ENCODE data around the gene PPEF2.
"Not testable (repeated sequence)": the region's sequence is repeated elsewhere in the genome, so short reads cannot be mapped to it uniquely, and the experiment has no call there.

Gene PPEF2, protein sequence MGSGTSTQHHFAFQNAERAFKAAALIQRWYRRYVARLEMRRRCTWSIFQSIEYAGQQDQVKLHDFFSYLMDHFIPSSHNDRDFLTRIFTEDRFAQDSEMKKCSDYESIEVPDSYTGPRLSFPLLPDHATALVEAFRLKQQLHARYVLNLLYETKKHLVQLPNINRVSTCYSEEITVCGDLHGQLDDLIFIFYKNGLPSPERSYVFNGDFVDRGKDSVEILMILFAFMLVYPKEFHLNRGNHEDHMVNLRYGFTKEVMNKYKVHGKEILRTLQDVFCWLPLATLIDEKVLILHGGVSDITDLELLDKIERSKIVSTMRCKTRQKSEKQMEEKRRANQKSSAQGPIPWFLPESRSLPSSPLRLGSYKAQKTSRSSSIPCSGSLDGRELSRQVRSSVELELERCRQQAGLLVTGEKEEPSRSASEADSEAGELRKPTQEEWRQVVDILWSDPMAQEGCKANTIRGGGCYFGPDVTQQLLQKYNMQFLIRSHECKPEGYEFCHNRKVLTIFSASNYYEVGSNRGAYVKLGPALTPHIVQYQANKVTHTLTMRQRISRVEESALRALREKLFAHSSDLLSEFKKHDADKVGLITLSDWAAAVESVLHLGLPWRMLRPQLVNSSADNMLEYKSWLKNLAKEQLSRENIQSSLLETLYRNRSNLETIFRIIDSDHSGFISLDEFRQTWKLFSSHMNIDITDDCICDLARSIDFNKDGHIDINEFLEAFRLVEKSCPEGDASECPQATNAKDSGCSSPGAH

DNA sequence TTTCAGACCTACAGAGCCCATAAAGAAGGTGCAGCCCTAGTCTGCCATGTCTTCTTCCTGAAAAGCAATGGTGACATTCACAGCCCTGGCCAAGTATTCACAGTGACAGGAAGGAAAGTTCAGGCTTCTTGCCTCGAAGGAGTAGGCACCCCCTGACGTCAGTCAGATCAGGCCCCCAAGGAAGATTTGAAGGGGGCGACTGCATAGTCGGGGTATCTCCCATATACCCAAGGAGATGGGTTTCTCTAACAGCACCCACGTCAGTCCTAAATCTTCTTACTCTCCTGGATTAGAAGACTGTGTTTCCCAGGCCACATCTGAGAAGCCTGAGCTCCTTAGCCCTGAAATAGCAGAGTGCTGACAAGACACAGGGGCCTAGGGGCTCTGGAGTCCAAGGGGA, at the start of gene PPEF2:
Gene PPEF2, minus strand, starts transcription at position 101 of the 400 bp plus-strand sequence. CDS start 6,127 bp downstream, outside the sequence.
- no peak for DNase-seq

DNA sequence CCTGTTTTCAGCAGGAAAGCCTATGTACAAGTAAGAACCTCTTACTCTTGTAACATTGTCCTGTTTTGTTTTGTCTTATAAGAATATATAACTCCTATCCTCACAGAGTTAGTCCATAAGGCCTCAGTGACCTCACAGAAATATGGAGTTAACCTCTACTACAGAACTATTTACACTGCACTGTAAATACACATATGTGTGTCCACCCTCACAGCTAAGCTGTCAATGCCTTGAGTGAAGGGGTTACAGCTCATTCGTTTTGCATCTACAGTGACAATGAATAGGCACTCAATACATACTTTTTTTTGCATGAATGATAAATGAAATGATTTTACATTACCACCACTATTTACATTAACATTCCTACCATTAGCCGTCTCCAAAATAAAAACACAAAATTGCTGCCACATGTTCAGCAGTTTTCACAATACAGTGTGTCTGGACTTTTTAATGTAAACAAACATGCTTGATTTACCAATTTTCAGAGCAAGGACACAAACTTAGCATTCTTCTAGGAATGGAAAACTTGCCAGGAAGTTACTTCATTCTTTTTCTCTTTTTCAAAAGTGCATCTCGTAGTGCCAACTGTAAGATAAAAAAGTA, 48.1 kb upstream of the PPEF2 start:
- DNase-seq: no peak

DNA sequence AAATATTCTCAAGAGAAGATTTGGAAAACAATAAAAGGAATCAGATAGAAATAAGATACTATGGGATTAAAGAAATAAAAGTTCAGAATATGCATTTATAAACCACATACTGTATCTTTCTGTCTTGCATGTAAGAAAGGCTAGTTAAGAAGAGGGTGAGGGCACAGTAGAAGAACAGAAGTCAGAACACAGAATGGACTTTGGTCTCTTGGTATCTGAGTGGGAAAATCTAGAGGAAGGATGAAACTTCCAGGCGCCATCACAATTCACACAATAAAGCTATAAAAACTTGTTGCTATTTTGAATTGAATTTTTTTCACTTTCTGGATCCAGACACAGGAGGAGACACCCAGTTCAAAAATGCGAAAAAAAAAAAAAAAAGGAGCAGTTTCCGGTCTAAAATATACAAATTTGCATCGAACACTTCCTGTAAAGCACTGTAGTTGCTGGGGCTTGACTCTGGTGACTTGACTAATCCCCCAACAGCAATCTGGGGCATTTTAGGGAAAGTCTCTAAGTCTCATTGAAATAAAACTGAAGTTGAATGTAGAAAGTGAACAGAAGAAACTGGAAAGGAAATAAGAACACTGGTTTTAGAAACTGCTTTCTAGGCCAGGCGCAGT, 46.7 kb upstream of the PPEF2 start:
- no peak for DNase-seq

DNA sequence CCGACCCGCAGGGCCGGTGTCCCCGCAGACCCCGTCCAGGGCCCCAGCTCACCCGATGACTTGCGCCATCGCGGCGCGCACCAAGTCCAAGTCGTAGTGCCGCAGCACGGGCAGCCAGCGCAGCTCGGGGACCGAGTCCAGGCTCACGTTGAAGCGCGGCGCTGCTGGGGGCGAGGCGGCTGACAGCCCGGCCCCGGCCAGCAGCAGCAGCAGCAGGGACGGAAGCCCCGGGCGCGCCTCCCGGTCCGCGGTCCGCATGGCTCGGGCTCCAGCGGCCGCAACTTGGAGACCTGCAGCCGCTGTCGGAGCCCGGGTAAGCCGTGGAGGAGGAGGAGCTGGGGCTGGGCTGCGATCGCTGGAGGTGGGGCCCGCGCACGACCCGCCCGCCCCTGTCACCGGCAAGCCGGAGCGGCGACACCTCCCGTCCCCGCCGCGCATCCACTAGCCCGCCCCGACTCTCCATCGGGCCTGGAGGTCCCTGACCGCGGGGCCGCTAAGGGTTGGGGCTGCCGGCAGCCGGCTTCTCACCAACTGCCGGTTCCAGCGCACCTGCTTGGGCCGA, 38.5 kb upstream of the PPEF2 start, which contains the start of gene NAAA:
Gene NAAA, minus strand, starts transcription at position 322 of the 562 bp plus-strand sequence. Its CDS starts 64 bp downstream, at position 258.
- peak; percentile 80 for DNase-seq

DNA sequence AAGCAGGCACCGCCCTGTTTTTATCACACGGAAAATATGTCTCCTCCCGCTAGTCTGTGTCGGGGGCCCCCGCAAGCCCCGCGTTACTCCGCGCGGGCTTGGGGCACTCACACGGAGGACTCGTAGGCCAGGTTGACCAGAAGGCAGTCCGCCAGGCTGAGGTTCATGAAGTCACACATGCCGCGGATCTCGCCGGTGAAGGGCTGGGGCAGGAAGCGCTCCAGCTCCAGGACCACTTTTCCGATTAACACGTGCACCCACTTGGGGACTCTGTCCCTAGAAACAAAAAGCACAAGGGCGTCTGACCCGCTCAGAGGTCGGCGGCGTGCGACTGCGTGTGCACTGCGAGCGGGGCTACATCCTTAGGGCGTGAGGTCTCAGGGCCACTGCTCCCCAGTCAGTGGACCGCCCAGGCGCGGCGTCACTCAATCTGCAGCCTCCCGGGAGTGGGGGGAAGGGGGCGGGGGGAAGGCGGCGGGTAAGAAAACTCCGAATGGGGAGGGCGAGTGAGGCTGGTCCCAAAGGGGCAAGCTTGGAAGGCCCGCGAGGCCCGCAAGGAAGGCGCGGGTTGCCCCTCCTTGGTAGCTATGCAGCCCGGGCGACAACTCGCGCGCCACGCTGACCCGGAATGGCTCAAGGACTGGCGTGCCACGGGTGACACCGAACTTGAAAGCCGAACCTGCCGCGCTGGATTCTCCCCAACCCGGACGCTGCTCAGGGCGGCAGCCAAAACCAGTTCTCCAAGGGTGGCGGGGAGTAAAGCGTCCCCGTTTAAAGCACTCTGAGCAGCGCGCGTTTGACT, 37.8 kb upstream of the PPEF2 start:
- DNase-seq: peak; percentile 76

DNA sequence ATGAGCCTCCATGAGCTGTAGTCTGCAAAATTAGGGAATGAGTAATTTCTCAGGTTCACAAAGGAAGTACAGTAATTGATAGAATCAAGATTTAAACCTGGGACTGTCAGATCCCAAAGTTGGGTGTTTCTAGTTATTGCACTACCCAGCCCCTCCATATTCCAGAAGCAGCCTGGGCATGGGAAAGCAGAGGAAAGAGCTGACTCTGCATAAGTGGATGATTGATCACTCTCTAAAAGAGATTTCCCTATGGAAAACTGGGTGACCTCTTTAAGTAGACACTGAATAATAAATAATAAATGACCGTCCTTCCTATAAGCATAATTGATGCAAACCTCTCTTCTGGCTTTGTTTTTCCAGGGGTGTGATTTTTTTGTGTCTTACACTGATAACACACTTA, 33.4 kb upstream of the PPEF2 start:
- DNase-seq: no peak

DNA sequence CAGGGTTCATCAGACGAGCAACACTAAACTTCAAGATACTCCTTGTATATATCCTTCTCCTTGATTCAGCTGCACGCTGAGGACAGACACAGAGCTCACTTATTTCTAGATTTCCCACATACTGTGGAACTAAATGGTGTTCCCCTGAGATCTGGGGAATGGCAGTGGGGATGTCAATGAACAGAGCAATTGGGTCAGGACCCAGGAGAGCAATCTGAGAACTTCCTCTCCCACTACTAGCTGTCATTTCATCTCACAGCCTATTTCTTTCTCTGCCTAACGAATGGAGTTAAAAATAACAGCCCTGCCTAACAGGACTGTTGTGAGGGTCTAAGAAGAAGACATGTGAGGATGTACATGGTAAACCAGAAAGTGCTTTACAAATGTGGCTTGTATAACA, 27.9 kb upstream of the PPEF2 start:
- DNase-seq: no peak

DNA sequence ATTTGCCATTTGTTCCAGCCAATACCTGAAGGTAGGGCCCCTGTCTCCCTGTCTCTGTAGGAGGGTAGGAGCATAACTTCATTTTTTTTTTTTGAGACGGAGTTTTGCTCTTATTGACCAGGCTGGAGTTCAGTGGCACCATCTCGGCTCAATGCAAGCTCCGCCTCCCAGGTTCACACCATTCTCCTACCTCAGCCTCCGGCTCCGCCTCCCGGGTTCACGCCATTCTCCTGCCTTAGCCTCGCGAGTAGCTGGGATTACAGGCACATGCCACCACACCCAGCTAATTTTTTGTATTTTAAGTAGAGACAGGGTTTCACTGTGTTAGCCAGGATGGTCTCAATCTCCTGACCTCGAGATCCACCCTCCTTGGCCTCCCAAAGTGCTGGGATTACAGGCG, 22.7 kb upstream of the PPEF2 start:
- not testable (repeated sequence) for DNase-seq

DNA sequence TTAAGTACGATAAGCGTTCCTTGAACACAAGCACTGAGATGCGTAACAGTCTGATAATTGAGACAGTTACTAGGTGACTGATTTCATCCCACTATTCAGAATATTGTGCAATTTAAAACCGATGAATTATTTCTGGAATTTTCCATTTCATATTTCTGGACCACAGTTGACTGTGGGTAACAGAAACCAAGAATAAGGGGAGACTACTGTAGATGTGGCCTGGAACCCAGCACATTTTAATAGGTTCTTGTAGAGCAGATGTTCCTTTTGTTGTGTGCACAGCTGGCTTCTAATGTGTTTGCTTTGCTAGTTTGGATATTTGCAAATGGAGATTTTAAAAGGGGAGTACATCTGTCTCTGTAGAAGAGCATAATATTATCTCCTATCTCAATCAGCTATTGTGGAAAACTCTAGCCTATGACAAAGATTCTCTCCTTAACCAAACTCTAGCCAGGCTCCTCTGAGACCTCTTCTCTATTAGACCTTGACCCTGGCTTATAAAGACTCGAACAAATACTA, 22.1 kb upstream of the PPEF2 start:
- DNase-seq: no peak

DNA sequence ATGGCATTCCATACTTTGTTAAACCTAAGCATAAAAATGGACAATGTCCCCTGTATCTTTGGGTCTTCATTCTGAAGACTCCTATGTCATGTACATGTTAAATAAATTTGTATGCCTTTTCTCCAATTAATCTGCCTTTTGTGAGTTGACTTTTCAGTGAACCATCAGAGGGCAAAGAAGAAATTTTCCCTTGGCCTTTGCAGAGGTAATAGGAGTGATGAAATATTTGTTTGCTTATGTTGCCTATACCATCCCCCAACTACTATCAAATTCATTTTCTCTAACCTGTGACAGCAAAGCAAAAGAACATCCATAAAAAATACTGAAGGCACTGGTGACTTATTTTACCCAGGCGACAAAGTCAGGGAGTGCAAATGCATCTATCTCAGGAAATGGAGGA, 20.3 kb upstream of the PPEF2 start:
- no peak for DNase-seq

DNA sequence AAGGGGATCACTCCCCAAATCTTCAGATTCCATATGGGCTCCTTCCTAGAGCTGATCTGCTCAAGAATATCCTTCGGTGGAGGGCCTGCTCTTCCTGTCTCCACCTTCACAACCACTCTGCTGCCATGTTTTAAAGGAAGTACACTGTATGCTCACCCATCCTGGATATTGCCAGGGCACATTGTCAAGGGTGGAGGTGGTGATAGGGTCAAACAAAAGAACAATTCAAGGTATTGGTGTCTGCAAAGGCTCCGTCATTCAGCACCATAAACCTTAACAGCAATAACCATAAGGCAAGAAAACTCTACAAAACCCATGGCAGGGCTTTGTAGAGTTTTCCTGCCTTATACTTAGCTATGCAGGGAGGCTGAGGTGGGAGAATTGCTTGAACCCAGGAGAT, 19.7 kb upstream of the PPEF2 start:
- DNase-seq: no peak

DNA sequence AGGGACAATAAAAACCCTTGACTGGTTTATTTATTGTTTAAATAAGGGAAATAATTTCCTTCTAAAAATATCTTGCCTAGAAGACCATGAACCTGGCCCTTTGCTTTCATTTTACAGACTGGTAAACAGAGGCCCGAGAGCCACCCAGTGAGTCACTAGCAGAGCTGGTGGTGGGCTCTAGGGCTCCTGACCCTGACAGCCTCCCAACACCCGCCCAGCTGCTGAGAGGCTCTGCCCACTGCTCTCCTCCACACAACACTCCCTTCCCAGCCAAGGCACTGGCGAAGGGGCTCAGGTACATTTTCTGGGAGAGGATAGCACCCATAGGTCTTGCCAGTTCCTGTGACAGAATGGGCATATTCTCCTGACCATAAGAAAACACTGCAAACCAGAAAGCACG, 18.1 kb upstream of the PPEF2 start:
- no peak for DNase-seq

DNA sequence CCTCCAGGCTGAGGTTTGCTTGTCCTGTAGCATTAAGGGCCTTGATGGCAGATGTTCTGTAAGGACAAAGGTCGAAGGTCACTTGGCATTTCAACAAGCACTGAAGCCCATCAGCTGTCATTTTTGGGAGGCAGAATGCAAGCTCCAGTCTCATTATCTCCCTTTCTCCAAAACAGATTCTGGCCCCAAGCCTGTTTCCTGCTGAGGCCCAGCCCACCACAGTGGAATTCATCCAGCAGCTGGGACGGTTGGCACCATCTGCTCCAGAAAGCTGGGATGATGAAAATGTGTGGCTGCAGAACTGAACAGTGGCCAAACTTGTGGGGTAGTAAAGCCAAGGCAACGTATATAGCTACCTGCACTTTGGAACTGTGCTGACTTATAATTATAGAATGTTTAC, 17.7 kb upstream of the PPEF2 start:
- DNase-seq: no peak

DNA sequence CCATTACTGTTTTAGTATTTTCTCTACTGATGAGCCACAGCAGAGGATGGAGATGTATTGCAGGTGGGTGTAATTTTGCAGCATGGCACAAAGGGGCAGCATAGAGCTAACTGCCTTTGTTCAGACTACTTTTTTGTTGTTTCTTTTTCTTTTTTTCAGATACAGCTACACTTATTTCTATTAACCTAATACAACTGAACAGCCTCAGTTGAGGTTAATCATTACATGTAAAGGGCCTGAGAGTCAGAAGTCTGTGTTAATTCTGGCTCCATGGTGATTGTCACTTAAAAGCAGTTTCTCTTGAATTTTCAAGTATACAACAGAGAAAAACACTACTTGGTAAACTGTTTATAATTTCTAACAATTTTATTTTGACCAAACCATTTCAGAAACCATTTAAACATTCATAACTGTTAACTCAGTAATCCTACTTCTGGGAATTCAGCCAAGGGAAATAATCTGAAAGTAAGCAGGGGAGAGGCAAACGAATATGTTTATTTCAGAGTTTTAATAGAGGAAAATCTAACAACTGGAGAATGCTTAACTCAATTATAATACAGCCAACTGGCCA, 13.9 kb upstream of the PPEF2 start:
- DNase-seq: peak; percentile 74

DNA sequence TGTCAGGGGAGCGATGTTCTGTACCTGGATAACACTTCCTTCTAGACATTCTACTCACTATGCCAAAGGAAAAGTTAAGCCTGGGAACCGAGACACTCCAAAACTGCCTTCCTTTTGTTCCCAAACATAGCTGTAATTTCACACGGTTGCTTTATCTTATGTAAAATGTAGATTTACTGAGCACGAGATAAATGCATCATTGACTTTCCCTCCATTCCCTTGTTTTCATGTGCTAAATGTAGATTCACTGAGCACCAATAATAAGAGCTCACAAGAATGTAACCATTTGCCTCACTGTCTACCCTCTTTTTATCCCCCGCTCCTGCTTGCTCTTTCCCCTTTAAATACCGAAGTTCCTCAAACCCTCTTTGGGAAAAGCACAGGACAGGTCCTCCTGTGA, 10.7 kb upstream of the PPEF2 start:
- DNase-seq: no peak

DNA sequence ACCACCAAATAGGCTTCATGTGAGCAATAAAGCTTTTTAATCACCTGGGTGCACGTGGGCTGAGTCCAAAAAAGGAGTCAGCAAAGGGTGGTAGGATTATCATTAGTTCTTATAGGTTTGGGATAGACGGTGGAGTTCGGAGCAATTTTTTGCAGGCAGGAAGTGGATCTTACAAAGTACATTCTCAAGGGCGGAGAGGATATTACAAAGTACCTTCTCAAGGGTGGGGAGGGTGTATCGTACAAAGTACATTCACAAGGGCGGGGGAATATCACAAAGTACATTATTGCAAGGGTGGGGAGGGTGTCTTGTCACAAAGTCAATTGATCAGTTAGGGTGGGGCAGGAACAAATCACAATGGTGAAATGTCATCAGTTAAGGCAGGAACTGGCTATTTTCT, 8.6 kb upstream of the PPEF2 start:
- not testable (repeated sequence) for DNase-seq

DNA sequence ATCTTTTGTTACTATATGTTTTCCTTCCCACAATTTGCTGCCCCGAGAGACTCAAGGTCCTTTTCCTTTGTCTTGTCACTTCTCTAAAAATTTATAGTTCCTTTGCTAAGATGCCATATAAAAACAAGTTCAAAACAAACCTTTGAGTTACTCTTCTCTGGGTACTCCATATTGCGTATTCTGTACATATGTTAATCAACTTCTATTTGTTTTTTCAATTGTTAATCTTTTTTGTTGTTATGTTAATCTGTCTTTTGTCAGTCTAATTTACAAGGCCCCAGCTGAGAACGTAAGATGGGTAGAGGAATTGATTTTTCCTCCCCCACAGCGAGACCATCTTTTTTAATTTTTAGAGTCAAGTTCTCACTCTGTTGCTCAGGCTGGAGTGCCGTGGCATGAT, 7.2 kb upstream of the PPEF2 start:
- no peak for DNase-seq

DNA sequence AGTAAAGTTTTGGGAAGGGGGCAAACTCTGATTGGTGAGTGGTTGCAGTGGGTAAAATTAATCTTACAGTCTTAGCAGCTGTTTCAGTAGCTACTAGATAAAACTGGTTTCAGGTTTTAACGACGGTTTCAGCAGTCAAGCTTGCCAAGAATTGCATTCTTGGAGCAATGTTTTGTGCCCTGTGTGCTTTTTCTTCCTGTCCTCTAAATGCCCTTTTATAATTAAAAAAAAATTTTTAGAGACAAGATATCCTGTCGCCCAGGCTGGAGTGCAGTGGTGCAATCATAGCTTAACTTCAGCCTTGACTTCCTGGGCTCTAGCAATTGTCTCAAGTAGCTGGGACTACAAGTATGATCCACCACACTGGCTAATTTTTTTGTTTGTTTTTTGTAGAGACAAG, 6.3 kb upstream of the PPEF2 start:
- no peak for DNase-seq

DNA sequence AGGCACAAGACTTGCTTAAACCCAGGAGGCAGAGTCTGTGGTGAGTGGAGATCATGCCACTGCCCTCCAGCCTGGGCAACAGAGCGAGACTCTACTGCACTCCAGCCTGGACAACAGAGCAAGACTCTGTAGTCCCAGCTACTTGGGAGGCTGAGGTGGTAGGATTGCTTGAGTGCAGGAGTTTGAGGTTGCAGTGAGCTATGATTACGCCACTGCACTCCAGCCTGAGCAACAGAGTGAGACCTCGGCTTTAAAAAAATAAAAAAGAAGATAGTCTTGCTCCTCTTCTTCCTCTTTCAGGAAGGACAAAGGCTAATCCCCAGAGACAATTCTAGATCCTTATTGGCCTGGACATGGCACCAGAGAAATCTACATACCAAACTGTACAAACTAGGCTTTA, 5.7 kb upstream of the PPEF2 start:
- peak; percentile 9 for DNase-seq

DNA sequence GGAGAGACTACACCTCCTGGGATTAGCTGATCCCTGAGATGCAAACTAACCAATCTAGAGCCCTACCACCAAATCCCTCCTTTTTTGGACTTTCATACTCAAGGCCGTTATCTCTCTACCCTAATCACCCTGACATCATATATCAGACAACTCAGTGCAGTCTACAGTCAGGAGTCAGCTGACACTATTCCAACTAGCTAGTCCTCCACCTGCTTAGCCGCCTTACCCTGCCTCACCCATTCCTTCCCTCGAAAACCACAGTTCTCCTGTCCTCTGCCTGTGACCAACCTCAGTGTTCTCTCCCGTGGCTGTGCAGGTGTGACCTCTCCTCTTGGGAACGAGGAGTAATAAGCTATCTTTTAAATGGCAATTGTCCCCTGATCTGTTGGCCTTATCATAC, 1.8 kb upstream of the PPEF2 start:
- DNase-seq: no peak

DNA sequence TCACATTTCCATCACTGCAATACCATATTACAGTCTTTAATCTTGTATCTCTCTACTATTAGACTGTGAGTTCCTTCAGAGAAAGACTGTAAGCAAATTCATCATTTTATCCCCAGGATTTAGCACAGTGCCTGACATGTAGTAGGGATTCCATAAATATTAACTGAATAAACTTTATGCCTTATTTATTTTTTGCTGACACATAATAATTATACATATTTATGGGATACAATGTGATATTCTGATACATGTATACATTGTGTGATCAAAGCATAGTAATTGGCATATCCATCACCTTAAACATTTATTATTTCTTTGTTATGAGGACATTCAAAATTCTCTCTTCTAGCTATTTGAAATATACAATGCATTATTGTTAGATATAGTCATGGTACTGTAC, 3.7 kb downstream of the PPEF2 start:
- DNase-seq: no peak

Data from hematopoietic multipotent progenitor cell treated with erythropoietin and hydrocortisone succinate and interleukin-3 and kit ligand, for 6 days (in vitro differentiated cells).